Adrenal gland (tissue), 5 donors: ENCODE measurements around the gene ADCY2.

Source experiments
- CTCF ChIP-seq, 6 experiments: fragments of 450-650 bp in 4 of 6; fragments of 200-600 bp in 2 of 6; sonication (generic) in 1 of 6; IDR thresholded peaks; 1 replicate in 5 of 6; 2 replicates in 1 of 6; pipeline versions ENCODE4 v1.5.1 to v1.8.0; 2016 to 2021; ENCODE audit warnings: antibody characterized with exemption in 6 of 6, mild to moderate bottlenecking in 2 of 6, moderate library complexity in 1 of 6
- POLR2A ChIP-seq, 2 donors: fragments of 450-650 bp; IDR thresholded peaks; one replicate each; pipeline ENCODE4 v1.6.1; 2017; ENCODE audit warnings: antibody characterized with exemption in 2 of 2, mild to moderate bottlenecking in 2 of 2, moderate library complexity in 1 of 2
- donor health status: DM: no; HTN: no; CAD: no.

GRCh38 chr5:7467179-7467578 is 71.2 kb downstream of the ADCY2 start:
- TF ChIP-seq CTCF (IDR thresholded peaks at IDR 0.05) = no peak
- no peak for TF ChIP-seq POLR2A (IDR thresholded peaks at IDR 0.05)
